GM03348 (cell line): ENCODE measurements around the gene MSL1.
A peak's percentile ranks its signal among the peaks of the same experiment; 100 is the strongest.

Experiments used
- DNase-seq: peaks from one replicate; pipeline ENCODE4 v3.0.0; 2012; ENCODE audit warnings: low spot score

The MSL1 gene

DNA sequence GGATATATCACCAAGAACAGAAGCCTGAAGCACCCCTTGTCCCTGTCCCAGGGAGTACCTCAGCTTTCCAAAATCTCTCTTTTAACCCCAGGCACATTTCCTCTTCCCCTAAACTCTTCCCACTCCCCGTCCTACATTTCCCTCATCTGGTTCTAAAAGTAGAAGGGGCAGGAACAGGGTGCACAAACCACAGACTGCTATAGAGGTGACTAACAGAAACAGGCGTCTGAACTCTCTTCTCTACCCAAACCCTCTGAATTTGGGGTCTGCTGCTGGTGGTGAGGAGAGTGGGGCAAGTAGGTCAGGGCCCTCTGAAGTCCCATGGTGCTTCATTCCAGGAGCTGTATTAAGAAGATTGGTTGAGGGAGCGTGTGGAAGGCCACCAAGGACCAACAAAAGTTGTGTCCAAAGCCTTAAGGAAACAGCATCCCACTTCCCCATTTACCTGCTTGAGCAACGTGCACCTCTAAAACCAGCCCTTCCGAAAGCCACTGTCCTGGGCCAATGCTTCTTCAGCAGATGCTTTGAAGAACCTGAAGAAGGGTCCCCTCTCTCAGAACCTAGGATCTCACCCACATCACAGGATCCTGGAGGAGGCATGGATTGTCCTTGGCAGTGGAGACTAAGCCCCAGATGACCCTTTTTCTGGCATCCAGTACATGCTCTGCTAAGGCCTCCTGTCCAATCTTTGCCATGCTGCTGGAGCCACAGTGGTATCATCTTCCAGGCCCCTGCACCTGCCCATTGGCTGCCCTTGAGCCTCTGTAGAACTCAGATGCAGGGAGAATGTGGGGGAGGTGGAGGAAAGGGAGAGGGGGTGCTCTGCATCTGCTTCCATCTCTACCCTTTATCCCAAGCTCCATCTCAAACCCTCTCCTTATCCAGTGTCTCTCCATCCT, 15.7 kb upstream of the MSL1 start:
- no peak for DNase-seq

DNA sequence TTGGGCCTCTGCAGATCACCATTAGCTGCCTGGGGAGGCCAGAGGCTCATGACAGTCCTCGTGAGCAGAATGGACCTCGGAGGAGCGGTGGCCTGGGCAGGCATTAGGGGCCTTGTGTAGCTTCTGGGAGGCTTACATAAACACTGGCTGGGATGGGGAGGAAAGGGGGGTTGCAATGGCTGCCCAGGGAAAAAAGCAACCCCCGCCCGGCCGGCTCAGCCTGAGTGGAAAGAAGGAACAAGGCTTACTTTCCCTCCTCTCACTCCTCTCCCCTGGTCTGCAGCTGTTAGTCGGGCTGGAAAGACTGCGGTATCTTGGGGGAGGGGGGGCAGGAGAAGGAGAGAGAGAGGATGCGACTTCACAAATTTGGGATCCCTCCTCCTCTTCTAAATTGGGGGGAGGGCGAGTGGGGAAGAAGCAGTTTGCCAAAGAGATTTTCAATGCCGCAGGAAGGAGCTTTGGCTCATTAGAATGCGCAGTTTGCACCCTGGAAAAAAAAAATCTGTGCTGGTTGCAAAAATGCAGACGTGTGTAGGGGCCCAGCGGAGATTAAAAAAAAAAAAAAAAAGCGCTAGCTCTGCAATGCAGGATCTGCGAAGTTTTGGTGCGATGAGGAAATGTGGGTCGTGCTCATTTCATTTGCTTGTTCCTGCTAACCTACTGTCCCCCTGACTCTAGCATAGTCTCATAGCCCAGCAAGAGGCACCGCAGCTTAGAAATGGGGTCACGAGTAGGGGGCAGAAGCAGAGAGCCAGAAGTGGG, 14.8 kb upstream of the MSL1 start:
- no peak for DNase-seq

DNA sequence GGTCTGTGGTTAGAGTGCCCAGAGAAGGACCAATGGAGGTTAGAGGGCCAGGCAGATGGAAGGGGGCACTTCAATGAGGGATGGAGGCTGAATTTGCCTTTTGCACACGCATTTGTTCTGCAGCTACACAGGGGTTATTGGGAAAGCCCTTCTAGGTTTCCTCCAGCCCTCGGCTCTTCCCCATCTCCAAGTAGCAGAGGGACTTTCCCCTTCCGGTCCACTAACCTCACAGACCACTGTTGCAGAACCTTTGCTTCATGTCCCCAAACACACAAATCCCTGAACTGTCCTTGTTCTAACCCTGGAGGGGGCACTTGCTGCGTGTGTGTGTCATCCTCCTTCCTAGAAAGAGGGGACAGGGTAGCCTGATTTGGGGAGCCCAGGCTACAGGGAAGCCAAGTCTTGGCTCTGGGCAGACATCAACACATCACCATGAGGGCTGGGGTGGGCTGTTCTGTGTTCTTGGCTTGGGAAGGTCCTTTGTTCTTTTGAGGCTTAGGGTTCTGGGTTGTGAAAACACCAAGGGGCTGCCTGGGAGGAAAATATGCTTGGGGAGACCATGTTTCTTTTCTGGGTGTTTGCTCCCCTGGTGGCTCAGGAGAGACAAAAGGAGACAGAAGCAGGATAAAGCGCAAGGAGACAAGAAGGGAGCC, 14.1 kb upstream of the MSL1 start:
- no peak for DNase-seq

DNA sequence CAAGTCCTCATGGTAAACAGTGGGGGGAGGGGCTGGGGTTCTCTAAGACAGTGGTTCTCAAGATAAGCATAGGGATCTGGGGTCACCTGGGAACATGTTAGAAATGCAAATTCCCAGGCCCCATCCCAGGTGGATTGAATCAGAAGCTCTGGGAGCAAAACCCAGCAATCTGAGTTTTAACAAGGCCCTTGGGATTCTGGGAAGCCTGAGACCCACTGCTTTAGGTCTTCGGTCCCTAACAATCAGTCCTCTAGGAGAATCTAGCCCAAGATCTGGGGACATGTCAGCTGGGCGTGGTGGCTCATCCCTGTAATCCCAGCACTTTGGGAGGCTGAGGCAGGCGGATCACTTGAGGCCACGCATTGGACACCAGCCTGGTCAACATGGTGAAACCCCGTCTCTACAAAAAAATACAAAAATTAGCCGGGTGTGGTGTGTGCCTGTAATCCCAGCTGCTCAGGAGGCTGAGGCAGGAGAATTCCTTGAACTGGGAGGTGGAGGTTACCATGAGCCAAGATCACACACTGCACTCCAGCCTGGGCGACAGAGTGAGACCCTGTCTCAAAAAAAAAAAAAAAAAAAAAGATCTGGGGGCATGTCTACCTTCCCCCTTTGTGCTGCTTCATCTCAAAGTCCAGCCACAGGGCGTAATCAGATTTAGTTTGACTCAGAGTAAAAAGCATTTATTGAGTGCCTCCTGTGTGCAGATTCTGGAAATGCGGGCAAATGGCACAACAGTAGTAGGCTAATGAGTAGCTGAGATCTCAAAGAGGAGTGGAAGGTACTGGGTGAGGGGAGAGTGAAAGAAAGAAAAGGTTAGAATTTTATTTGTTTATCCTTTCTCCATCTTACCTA, 12.6 kb upstream of the MSL1 start:
- no peak for DNase-seq

DNA sequence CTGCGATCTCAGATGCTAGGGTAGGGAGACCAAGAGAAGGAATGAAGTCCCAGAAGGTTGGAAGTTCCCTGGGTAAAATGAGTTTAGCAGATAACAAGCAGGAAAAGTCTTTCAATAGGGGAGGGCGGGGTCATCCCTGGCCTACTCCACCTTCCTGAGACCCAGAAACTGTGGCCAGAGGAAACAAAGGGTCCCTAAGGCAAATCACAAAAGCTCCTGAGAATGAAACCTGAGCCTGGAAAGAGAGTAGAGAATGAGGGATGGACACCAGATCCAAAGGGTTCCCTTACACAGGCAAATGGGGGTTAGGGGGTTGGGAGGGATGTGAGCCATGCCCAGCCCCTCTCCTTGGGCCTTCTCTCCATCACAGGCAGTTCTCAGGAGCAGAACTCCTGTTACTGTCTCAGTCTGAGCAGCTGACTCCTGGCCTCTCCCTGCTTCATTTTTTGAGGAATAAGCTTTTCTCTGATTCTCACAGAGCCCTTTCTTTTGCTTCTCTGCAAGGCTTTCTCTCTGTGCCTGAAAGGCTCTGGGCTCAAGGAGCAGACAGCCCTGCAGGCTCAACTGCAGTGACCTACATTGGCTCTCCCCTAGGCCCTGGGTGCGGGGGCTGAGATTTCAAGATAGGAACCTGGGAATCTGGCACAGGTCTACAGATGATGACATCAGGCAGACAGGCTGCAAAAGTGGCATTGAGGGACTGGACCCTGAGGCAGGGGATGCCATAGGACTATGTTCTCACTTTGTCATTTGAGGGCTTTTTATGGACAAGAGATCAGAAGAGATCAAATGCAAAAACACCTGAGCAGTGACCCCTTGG, 11.5 kb upstream of the MSL1 start:
- DNase-seq = no peak

DNA sequence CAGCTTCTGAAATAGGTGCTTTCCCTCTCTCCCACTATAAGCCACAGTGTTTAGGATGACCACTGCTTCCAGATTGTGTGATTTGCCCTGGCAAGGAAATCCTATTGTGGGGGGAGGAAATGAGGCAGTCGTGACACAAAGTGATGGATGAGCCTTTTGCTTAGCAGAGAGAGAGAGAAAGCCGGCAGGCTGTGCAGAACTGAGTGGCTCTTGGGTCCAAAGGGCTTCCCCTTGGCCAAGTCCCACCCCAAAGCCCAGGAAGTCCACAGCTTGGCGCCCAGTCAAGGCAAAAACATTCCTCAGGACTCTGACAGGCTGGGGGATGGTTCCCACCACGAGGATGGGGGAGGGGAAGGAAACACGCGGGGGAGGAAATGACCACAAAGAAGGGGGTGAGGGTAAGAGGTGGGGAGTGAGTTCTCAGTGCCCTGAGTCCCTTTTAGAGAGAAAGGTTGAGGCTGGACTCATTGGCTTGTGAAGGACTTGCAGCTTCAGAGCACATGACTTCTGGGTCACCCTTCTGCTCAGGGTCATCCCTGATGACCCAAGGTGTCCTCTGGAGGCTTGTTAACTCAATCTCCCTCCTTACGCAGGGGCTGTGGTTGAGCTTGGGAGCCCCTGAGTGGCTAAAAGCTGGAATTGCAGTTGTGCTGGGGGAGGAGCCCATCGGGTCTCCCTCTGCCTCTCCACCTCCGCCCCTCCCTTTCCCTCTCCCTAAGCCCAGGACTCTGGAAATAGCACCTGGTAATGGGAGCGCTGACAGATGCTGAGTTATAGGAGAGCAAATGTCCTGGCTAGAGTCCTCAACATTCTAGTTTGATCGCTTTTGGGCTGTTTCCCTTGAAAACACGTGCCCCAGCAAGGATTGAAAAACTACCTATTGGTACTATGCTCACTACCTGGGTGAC, 10.3 kb upstream of the MSL1 start:
- DNase-seq = peak; percentile 88

DNA sequence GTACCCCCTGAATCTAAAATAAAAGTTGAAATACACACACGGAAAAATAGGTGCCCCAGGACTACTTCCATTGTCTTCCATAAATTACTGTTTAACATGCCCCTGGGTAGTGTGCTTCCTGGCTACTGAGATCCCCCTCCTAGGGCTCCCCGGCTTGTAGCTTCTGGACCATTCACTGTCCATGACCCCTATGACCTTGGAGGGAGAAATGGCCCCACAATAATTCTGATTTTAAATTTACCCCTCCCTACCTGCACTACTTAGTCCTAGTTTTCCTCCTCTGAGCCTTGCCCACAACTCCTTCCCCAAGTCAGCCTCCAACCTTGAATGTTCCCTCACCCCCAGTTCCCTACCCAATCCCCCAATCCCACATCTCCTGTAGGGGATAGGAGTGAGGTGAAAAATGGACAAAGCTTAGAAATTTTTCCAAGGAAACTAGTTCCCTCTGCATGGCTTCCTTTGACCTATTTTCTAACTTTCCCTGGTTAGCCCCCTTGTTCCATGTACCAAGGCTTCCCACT, 9.5 kb upstream of the MSL1 start:
- no peak for DNase-seq

DNA sequence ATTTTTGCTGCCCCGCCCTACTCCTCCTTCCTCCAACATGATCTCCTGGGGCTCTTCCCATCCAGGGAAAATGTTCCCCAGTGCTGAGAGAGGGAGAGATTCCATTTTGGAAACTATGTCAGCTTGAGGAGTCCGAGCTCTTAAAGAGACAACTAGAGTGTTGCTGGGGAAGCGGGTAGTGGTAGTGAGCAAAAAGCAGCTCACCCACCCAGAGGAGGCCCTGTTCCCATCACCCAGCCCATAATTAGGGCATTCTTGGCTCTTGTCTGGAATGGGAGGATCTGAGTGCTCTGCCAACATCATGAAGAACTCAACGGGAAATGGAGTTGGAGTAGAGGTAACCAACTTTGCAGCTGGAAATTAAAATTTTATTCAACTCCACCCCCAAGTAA, 9.1 kb upstream of the MSL1 start:
- DNase-seq = no peak

DNA sequence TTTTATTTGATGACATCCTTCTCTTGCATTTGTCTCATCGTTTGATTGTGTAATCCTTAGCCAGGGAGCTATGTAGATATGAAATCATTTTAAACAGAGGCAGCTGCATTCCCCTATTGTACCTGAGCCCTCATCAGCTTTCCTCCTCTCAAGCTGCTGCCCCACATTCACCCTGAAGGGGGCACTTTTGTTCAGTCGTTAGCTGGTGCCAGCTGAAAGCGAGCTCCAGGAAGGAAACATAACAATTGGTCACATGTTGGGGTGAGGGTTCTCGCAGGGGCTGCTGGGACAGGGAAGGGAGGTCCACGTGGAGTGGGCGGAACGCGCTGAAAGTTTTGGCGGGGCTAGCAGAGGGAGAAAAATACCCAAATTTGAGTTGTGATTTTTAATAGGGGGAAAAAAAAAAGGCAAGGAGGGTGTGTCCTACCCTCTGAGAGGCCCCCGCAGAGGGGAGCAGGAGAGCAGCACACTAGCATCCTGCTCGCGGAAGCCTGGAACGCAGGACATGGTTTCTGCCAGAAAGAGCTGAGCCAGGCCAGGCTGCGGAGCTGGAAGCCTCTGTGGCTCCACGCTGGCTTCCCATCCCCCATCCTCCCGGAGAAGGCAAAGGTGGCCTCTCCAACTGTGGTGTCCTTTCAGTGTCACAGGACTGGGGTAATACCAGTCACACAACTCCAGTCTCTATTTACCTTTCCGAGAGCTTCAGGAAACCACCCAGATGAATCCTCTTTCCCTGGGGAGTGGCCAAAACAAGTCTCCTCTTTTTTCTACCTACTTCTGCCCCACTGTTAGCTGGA, 8.5 kb upstream of the MSL1 start:
- peak; percentile 93 for DNase-seq

DNA sequence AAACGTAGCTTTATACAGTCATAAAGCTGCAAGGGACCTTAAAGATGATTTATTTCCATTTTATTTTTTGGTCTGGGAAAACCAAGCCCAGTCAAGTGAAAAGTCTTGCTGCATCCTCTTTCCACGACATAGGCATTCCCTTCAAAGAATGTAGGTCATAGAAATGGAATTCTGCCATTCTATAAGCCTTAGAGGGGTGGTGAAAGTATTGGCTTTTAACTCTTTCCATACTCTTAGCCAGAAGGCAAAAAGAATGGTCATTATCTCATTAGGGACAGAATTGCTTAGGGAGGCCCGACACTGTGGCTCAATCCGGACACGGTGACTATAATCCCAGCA, 7.9 kb upstream of the MSL1 start:
- no peak for DNase-seq

DNA sequence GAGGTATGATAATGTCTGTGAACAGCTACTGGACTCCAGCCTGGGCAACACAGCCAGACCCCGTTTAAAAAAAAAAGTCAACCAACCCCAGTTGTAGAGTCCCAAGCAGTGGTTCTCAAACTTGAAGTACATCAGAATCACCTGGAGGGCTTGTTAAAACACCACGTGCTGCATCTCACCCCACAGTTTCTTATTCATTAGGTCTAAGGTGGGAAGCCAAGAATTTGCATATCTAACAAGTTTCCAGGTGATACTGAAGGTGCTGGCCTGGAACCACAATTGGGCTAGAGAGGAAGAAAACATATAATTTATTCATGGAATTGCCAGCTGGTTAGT, 6.7 kb upstream of the MSL1 start:
- DNase-seq = no peak

DNA sequence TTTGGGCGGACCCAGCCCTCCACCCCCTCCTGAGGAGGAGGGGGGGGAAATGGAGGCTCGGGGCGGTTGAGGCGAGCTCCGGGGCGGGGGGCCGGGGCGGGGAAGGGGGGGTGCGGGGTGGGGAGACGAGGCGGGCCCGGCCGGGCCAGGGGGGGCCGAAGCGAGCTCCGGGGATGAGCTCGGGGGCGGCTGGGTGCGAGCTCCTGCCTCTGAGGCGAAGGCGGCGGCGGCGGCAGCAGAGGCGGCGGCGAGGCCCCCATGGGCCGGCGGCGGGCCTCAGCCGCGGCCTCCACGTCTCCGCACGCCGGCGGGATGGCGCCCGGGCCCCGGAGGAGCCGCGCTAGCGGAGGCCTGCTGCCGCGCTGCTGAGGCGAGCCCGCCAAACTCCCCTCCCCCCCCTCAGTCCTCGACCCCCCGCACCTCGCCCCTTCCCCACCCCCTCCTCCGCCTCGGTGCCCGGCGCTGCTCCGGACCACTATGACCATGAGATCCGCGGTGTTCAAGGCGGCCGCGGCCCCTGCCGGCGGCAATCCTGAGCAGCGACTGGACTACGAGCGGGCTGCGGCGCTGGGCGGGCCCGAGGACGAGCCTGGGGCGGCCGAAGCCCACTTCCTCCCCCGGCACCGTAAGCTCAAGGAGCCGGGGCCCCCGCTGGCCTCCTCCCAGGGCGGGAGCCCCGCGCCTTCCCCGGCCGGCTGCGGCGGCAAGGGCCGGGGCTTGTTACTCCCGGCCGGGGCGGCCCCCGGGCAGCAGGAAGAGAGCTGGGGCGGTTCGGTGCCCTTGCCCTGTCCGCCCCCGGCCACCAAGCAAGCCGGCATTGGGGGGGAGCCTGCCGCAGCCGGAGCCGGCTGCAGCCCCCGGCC, 596 bp downstream of the MSL1 start:
- DNase-seq = peak; percentile 86

DNA sequence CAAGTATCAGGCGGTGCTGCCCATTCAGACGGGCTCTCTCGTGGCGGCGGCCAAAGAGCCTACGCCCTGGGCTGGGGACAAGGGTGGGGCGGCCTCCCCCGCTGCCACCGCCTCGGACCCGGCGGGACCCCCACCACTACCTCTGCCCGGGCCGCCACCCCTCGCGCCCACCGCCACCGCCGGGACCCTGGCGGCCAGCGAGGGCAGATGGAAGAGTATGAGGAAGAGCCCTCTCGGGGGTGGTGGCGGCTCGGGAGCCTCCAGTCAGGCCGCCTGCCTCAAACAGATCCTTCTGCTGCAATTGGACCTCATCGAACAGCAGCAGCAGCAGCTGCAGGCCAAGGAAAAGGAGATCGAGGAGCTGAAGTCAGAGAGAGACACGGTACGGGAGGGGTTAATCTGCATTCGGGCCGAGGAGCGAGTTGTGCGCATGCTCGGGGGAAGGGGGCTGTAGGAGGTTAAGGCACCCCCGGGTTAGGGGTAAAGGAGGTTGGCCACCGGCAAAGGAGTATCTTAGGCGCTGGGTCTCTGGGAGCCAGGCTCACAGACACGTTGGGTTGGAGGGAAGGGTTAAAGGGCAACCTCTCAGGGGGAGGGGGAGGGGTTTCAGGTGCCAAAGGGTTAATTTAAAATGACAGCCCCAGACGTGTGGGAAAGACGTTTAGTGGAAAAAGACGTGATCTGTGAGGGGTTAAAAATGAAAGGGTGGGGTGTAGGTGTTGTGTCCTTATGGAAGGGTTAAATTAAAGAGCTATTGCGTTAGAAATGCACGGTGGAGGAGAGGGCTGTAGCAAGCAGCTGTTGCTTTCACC, 1.4 kb downstream of the MSL1 start:
- peak; percentile 78 for DNase-seq

DNA sequence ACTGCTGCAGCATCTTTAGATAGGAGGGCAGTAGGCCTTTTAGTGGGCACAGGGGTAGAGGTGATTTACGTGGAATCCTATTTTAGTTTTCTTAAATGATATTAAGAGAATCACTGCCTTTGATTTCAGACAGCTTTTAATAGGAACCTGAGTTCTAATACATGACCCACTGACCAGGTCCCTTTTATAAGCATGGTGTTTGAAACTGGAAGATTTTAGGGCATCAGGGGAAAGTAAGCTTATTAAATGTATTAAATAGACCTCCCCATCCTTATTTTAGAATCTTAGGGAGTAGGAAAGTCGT, 2.0 kb downstream of the MSL1 start:
- no peak for DNase-seq

DNA sequence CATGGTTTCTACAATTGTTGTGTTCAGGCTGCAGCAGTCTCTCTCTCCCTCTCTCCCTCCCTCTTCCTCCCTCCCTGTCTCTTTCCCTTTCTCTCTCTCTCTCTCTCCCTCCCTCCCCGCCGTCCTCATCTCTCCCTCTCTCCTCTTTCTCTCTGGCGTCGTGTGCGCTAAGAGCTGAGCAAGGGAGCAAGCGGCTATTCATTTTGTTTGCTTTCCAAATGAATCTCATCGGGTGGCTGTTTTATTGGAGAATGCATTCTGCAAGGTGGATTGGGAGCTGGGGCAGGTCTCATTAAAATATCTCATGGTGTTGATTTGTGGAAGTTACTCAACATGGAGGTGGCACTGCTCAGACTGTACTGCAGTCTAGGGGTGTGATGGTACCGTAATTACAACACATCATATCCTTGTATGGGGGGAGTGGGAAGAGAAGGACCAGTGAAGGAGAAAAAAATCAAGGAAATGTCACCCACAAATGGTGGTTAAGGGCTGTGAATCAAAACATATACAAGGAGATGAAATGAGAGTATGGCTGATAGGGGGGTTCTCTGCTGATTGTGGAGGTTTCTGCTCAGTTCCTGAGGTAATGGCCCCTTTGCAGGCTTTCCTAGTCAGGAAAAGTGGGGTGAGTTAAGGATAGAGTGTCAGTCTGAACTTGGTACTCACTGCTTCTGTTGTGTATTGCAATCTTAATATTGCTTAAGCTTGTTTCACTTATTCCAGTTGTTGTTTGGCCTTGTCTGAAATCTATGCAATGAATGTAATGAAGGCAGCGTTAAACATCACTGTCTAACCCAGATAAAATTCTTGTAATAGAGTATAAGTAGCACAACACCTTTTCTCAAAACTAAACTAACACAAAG, 2.7 kb downstream of the MSL1 start:
- DNase-seq = peak; percentile 19

DNA sequence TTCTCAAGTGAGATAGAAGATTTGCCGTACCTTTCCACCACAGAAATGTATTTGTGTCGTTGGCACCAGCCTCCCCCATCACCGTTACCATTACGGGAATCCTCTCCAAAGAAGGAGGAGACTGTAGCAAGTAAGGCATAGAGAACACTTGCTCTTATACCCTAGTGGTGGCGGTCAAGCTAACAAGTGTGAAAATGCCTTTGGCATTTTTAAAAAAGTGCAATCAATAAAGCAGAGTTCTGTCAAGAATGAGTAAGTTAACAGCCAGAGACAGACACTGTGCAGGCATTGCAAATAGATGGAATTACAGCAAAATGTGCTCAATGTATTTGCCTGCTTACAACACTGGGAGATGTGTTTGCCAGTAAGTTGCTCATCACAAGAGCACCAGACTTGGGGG, 7.7 kb downstream of the MSL1 start:
- DNase-seq = no peak
